NCI-H187 (cell line): ENCODE results near the gene TMEM250.

ENCODE experiments used
- DNase-seq, 2 experiments: peaks; one replicate each; lab custom pipeline; 2025; lab: John Stamatoyannopoulos, UW

Gene TMEM250

GRCh38 chr9:136082496-136083361, 35.9 kb downstream of the TMEM250 start:
- DNase-seq = no peak

- no peak for DNase-seq
Observed at GRCh38 chr9:136081826-136082495, 36.7 kb downstream of the TMEM250 start.

- peak in 1 of 2 experiments; percentile 17 for DNase-seq
Observed at GRCh38 chr9:136081113-136081825, 37.4 kb downstream of the TMEM250 start.

DNA sequence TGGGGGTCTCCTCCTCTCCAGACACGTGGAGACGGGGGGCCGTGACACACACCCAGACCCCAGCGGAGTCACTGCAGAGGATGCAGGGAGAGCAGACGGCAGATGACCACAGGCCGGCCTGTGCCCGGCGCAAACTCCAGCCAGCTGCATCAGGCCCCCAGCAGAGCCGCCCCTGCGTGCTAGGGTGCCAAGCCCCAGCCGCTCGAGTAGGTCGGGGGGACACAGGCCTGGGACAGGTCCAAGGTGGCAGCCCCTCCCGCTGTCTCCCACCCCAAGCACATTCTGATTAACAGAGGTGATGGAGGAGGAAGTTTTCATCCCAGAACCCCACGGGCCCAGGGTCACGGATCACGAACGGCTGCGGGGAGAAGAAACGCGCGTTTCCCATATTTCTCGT, 38.0 kb downstream of the TMEM250 start:
- DNase-seq = no peak

DNA sequence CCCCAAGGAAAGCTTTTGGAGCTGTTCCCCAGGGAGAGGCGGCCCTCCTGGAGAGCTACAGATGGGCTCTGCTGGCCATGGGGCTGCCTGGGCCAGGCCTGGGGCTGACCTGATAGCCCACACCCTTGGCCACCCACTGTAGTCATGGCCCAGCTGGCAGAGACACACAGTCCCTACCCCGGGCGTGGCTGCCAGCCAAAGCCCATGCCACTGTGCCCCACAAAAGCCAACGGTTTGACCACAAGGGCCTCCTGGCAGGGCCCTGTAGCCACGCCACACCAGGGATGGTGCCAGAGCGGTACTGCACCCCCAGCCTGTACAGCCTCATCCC, 38.8 kb downstream of the TMEM250 start:
- DNase-seq = no peak

- no peak for DNase-seq
Observed at GRCh38 chr9:136079211-136079915, 39.3 kb downstream of the TMEM250 start.

- no peak for DNase-seq
Observed at GRCh38 chr9:136078498-136079011, 40.1 kb downstream of the TMEM250 start.

GRCh38 chr9:136078024-136078423, 40.7 kb downstream of the TMEM250 start:
- DNase-seq = no peak

GRCh38 chr9:136077491-136077890, 41.2 kb downstream of the TMEM250 start:
- no peak for DNase-seq

DNA sequence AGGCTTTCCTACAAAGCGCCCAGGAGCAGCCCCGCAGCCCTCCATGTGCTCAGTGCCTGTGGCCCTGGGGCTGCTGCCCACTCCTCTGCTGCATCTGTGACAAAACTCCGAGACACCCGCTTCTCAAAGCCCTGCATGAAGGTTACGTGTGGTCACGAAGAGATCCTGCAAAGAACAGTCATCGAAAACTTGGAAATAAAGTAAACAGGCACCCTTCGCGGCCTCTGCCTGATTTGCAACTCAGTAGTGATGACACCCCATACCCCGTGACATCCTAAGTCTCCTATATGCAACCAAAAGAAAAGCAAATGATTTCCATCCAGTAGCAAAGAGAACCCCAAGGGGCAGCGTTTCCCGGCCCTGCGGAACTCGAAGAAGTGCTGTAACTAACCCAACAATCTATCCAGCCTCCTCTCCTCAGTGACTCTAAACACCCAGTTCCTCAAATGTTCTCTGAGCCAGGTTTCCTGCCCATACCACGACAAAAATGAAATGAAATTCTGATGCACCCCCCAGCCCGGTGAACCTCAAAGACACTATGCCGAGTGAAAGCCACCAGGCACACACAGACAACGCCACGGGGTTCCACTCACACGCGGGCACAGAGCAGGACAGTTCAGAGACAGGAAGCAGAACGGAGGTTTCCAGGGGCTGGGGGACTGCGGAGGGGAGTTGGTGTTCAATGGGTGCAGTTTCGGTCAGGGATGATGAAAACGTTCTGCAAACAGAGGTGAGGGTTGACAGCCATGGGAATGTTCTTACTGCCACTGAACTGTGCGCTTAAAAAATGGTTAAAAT, 42.6 kb downstream of the TMEM250 start:
- DNase-seq = no peak

DNA sequence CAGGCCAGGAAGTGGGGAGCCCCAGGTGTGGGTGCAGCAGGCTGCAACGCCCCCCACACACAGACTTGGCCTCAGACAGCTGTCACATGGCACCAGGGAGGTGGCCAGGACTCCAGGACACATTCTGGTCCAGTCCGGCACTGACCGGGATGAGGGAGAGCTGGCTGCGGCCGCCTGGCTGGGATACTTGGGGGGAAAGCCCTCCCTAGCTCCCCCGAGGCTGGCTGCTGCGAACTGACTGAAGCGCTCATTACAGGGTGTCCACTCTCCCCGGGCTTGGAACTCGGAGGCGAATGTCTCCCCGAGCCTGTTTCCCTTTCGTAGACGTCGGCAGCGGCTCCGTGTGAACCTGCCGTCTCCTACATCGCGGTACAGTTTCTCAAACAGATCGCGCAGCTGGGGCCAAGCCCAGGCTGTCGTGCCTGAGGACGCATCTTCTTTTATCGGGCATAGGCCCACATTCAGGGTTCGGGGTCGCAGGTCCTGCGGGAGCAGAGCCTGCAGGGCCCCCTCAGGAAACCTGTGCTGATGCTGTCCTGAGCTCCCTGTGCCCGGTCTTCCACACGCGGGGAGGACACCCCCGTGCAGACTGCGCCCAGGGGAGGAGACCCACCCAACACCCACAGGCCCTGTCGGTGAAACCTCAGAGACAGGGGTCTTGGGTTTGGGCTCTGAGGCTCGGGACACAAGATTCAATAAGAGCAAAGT, 43.4 kb downstream of the TMEM250 start:
- no peak for DNase-seq

DNA sequence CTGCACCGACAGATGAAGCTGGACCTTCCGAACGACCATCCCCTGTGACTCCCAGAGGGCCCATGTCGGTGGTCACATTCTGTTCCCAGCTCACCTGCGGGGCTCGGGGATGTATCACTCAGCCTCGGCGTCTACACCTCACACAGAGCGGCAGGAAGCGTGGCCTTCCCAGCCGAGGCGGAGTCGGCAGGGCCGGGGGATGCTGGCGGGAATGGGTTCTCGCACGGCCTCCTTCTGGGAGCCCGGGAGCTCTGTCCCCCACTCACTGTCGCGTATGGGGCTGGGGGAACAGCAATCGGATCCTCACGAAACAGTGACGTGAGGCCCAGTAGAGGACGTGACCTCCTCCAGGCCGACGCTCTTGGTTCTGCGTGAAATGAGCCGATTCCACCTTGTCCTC, 44.0 kb downstream of the TMEM250 start:
- DNase-seq = no peak
